HUES48 (cell line): ENCODE data around the gene IFIT2.

ENCODE experiments used
- H3K27ac ChIP-seq: one replicate; pipeline ENCODE4 v1.7.0; 2013; ENCODE audit warnings: low read depth, low read length, inconsistent platforms
- H3K27me3 ChIP-seq: 2 replicates; pipeline ENCODE4 v1.6.1; 2013; ENCODE audit warnings: mild to moderate bottlenecking, low read length; ENCODE audit not compliant: control insufficient read depth, insufficient read depth
- H3K36me3 ChIP-seq: 2 replicates; pipeline ENCODE4 v1.6.1; 2013; ENCODE audit warnings: low read length; ENCODE audit not compliant: control insufficient read depth, insufficient read depth
- H3K4me1 ChIP-seq: 2 replicates; pipeline ENCODE4 v1.6.1; 2013; ENCODE audit warnings: mild to moderate bottlenecking, low read length; ENCODE audit not compliant: control insufficient read depth, insufficient read depth
- H3K4me3 ChIP-seq: 2 replicates; pipeline ENCODE4 v1.5.1; 2013; ENCODE audit warnings: mild to moderate bottlenecking, low read depth, low read length
- H3K9ac ChIP-seq: 2 replicates; pipeline ENCODE4 v1.6.1; 2013; ENCODE audit warnings: mild to moderate bottlenecking, low read depth, low read length, moderate library complexity
- H3K9me3 ChIP-seq: 2 replicates; pipeline ENCODE4 v1.6.1; 2013; ENCODE audit warnings: low read length; ENCODE audit not compliant: control insufficient read depth, insufficient read depth

The IFIT2 gene

GRCh38 chr10:89351780-89352597 lies 50.1 kb downstream of the IFIT2 start:
- Histone ChIP-seq H3K9ac (no peak overlapping the region), H3K27me3 (no peaks in the 10 kb centered on the region), H3K9me3 (no peaks in the 10 kb centered on the region), H3K4me3 (no peak overlapping the region), H3K36me3 (no peaks in the 10 kb centered on the region), H3K4me1 (peaks cover 43% of the 10 kb centered on the region), H3K27ac (peak overlapping the region; percentile 72)

- no peak overlapping the region for H3K9ac ChIP-seq
- H3K27ac ChIP-seq: no peak overlapping the region
- no peaks in the 10 kb centered on the region for H3K27me3 ChIP-seq
- H3K9me3 ChIP-seq: no peaks in the 10 kb centered on the region
- H3K4me3 ChIP-seq: no peak overlapping the region
- peaks cover 39% of the 10 kb centered on the region for H3K4me1 ChIP-seq
- no peaks in the 10 kb centered on the region for H3K36me3 ChIP-seq
Observed at GRCh38 chr10:89352802-89353201, 51.0 kb downstream of the IFIT2 start.

- no peaks in the 10 kb centered on the region for H3K36me3 ChIP-seq
- no peak overlapping the region for H3K27ac ChIP-seq
- no peak overlapping the region for H3K9ac ChIP-seq
- H3K4me3 ChIP-seq: no peak overlapping the region
- H3K9me3 ChIP-seq: no peaks in the 10 kb centered on the region
- peaks cover 22% of the 10 kb centered on the region for H3K4me1 ChIP-seq
- H3K27me3 ChIP-seq: no peaks in the 10 kb centered on the region
Observed at GRCh38 chr10:89355394-89355931, 53.6 kb downstream of the IFIT2 start.

- Histone ChIP-seq H3K36me3 (no peaks in the 10 kb centered on the region), H3K9me3 (no peaks in the 10 kb centered on the region), H3K4me1 (peaks cover 11% of the 10 kb centered on the region; the same call in 1 of the 2 replicates), H3K27me3 (no peaks in the 10 kb centered on the region), H3K9ac (no peak overlapping the region), H3K4me3 (no peak overlapping the region), H3K27ac (no peak overlapping the region)
Observed at GRCh38 chr10:89357096-89357495, 55.2 kb downstream of the IFIT2 start.

- Histone ChIP-seq H3K27me3 (no peaks in the 10 kb centered on the region), H3K9ac (no peak overlapping the region), H3K27ac (no peak overlapping the region), H3K4me1 (0 out of 2 replicates have a peak, but pooled peaks cover 7% of the 10 kb centered on the region), H3K9me3 (no peaks in the 10 kb centered on the region), H3K4me3 (no peak overlapping the region), H3K36me3 (no peaks in the 10 kb centered on the region)
Observed at GRCh38 chr10:89357975-89358374, 56.1 kb downstream of the IFIT2 start.
